Measurements from ENCODE around the gene CLMN.

Gene CLMN

DNA sequence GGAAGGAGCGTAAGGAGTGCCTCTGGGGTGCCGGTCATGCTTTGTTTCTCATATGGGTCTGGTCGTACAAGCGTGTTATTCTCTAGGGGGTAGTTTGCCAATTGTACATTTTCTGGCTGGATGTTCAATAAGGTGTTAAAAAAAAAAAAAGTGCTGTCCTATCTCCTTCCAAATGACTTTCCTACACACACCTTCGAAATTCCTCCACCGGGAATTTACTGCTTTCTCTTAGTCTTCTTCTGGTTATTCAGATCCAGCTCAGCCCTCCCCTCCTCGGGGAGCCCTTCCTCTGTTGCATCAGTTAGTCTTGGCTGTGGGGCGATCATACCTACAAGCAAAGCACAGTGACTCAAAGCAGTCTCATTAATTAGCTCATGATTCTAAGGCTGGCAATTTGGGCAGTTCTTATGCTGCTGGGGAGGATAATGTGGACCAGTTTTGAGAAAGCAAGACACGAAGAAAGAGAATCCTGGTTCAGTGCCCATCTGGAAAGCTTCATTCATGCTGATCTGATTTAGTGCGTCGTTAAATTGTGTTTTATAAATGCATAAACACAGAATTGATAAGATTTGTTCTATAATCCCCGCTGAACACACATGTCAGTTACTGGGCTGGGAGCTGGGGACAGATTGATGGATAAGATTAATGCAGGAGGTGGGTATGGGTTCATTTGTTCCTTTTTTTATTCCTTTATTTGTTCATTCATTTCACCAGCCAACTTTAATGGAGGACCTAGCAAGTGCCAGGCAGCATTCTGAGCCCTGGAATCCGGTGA, 9.2 kb upstream of the CLMN start:
- H3K4me3 ChIP-seq (ENCODE audit: low read depth, low read length) = no peak overlapping the region
- TF ChIP-seq, protein P1, sequence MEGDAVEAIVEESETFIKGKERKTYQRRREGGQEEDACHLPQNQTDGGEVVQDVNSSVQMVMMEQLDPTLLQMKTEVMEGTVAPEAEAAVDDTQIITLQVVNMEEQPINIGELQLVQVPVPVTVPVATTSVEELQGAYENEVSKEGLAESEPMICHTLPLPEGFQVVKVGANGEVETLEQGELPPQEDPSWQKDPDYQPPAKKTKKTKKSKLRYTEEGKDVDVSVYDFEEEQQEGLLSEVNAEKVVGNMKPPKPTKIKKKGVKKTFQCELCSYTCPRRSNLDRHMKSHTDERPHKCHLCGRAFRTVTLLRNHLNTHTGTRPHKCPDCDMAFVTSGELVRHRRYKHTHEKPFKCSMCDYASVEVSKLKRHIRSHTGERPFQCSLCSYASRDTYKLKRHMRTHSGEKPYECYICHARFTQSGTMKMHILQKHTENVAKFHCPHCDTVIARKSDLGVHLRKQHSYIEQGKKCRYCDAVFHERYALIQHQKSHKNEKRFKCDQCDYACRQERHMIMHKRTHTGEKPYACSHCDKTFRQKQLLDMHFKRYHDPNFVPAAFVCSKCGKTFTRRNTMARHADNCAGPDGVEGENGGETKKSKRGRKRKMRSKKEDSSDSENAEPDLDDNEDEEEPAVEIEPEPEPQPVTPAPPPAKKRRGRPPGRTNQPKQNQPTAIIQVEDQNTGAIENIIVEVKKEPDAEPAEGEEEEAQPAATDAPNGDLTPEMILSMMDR (IDR thresholded peaks at IDR 0.05; ENCODE audit: low read depth, low read length) = no peak

DNA sequence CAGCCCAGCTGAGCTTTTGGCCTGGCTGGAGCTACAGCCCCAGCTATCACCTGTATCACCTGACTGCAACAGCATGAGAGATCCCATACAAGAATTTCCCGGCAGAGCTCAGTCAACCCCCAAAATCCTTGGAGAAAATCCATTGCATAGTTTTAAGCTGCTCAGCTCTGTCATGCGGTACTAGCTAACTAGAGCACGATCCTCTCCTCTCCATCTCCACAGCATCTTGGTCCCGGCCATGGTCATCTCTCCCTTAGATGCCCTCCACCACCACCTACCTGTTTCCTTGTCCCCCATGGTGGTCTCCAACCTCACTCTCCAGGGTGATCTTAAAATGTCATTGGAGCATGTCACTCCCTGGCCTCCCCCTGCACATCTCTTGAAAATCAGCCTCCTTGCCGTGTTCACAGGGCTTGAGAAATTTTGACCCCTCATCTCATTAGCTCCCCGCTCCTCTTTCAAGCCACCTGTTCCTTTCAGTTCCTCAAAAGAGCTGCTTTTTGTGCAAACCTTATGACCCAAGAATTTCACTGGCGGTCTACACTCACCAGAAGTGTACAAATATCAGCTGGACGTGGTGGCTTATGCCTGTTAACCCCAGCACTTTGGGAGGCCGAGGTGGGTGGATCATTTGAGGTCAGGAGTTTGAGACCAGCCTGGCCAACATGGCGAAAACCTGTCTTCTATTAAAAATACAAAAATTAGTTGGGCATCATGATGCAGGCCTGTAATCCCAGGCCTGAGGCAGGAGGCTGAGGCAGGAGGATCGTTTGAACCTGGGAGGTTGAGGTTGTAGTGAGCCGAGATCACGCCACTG, 8.1 kb upstream of the CLMN start:
- no peak overlapping the region for H3K4me3 ChIP-seq (ENCODE audit: low read depth, low read length)
- TF ChIP-seq, protein P1 (IDR thresholded peaks at IDR 0.05; ENCODE audit: low read depth, low read length) = no peak

DNA sequence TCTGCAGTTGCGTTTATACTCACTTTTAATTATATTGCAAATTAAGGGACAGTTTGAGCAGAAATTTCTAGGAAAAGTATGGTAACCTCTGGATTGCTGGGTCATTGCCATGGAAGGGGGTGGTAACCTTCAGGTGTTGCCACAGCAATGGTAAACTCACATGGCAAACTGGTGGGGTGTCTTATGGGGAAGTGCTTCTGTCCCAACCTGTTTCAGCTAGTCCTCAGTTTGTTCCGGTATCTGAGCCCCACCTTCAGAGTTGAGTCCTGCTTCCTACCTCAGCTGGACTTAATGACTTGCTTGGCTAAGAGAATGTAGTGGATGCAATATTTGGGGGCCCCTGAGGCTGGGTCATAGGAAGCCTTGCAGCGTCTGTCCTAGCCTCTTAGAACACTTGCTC, 7.3 kb upstream of the CLMN start:
- TF ChIP-seq, protein P1 (IDR thresholded peaks at IDR 0.05; ENCODE audit: low read depth, low read length) = no peak
- no peak overlapping the region for H3K4me3 ChIP-seq (ENCODE audit: low read depth, low read length)

DNA sequence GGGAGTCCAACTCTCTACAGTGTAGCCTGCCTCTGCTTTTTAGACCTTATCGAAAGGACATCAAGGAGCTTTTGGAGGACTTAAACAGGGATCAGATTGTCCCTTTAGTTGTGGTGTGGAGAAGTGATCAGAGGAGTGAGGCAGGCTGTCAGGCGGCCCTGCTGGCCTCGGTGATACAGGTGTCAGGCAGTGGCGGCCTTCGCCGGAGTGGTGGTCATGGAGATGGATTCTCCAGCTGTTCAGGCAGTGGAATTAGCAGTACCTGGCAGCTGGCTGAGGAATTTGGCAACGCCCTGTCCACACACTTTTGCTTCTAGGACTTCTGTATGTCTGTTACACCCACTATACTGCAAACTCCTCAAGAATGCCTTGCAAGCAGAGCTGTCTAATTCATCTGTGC, 4.2 kb upstream of the CLMN start:
- TF ChIP-seq, protein P1 (IDR thresholded peaks at IDR 0.05; ENCODE audit: low read depth, low read length) = no peak
- no peak overlapping the region for H3K4me3 ChIP-seq (ENCODE audit: low read depth, low read length)

DNA sequence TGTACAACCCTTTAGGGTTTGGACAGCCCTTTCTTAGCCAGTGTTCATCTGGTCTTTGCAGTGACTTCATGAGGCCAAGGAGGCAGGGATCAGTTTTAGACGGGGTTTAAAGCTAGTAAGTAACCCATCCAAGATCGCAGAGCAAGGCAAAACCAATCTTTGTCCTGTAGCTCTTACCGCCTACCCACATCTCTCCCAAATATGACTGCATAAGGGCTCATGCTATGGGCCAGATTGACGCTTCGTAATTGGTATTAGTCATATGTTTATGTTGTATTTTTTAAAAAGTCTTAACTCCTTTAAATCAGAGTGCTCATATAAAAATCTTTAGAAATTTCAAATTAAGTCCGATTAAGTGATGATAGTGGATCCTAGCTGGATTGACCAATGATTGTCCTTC, 3.7 kb upstream of the CLMN start:
- TF ChIP-seq, protein P1 (IDR thresholded peaks at IDR 0.05; ENCODE audit: low read depth, low read length) = no peak

DNA sequence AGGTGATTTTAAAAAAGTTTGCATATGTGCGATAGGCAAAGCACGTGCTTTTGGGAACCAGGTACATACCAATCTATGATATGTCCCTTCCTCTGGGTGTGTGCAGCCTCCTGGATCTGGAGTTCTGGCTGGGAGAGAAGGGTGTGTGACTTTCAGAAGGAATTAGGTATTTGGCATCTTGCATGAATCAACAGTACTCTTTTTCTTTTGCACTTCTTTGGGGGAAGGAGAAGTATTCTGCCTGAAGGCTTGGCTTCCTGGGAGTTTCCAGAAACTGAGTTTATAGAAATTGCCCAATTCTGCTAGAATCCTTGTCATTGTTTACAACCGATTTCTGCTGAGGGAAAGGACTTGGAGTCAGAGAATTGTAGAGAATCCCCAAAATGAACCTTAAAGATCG, 2.9 kb upstream of the CLMN start:
- TF ChIP-seq, protein P1 (IDR thresholded peaks at IDR 0.05; ENCODE audit: low read depth, low read length) = no peak

More for the DNA sequence above, 3.7 kb upstream of the CLMN start:
- no peak overlapping the region for H3K4me3 ChIP-seq (ENCODE audit: low read depth, low read length)

More for the DNA sequence above, 2.9 kb upstream of the CLMN start:
- no peak overlapping the region for H3K4me3 ChIP-seq (ENCODE audit: low read depth, low read length)

All from WI38 (cell line).